PC-3 (cell line): ENCODE data around the gene SLC15A3. TPM values are rescaled to one million over a fixed set of nuclear protein-coding genes. Genes with fewer than 3 reads are reported as not detected.

ENCODE experiments used
- ATAC-seq: fragments of 200-7000 bp; cut with Tn5 transposase; 2 replicates; pipeline ENCODE4 v1.9.1; 2020; ENCODE audit warnings: mild to moderate bottlenecking, moderate library complexity
- BruUV-seq: library from RNA; stranded (reverse); fragments of 400-500 nt; replicated peaks from 2 replicates; lab custom pipeline; 2021; lab: Mats Ljungman, UMichigan
- CTCF ChIA-PET: fragments of 300-600 bp; sonication (Branson Sonifier 250); formaldehyde crosslinking; loops from one replicate; lab custom pipeline; 2022; ENCODE audit warnings: antibody characterized with exemption; lab: Charles Lee
- POLR2A ChIA-PET: fragments of 300-600 bp; sonication (Branson Sonifier 250); formaldehyde crosslinking; loops from one replicate; lab custom pipeline; 2022; ENCODE audit warnings: antibody characterized with exemption; ENCODE audit not compliant: unreplicated experiment; lab: Charles Lee
- DNase-seq: peaks from one replicate; pipeline ENCODE4 v3.0.0-alpha.2; 2015
- H2AFZ ChIP-seq: fragments of 300-600 bp; sonication (generic); 2 replicates; pipeline ENCODE4 v1.6.0; 2016; ENCODE audit warnings: antibody characterized with exemption, low read length
- H3F3A ChIP-seq: fragments of 300-600 bp; sonication (generic); one replicate; pipeline ENCODE4 v1.6.0; 2017; ENCODE audit warnings: antibody characterized with exemption, low read length, control low read depth, mild to moderate bottlenecking; ENCODE audit not compliant: unreplicated experiment
- H3K27ac ChIP-seq: fragments of 300-600 bp; sonication (generic); 2 replicates; pipeline ENCODE4 v1.5.1; 2016; ENCODE audit warnings: mild to moderate bottlenecking, low read length
- H3K27me3 ChIP-seq: fragments of 300-600 bp; sonication (generic); 2 replicates; pipeline ENCODE4 v1.6.1; 2016; ENCODE audit warnings: low read length, mixed read lengths
- H3K36me3 ChIP-seq: fragments of 300-600 bp; sonication (generic); 2 replicates; pipeline ENCODE4 v1.6.1; 2016; ENCODE audit warnings: low read depth, mixed run types, low read length, mixed read lengths
- H3K4me1 ChIP-seq: fragments of 300-600 bp; sonication (generic); 2 replicates; pipeline ENCODE4 v1.5.1; 2016; ENCODE audit warnings: low read length; ENCODE audit not compliant: insufficient read depth
- H3K4me2 ChIP-seq: fragments of 300-600 bp; sonication (generic); 2 replicates; pipeline ENCODE4 v1.6.0; 2016; ENCODE audit warnings: low read length
- H3K4me3 ChIP-seq: fragments of 300-600 bp; sonication (generic); 2 replicates; pipeline ENCODE4 v1.5.1; 2016; ENCODE audit warnings: mild to moderate bottlenecking, low read length, mixed read lengths
- H3K79me2 ChIP-seq: fragments of 300-600 bp; sonication (generic); 2 replicates; pipeline ENCODE4 v1.6.1; 2017; ENCODE audit warnings: low read length, mixed read lengths
- H3K9ac ChIP-seq: fragments of 300-600 bp; sonication (generic); 2 replicates; pipeline ENCODE4 v1.6.0; 2016; ENCODE audit warnings: mild to moderate bottlenecking, low read length
- H3K9me2 ChIP-seq: fragments of 300-600 bp; sonication (generic); replicated peaks from 2 replicates; pipeline ENCODE4 v1.6.1; 2016; ENCODE audit warnings: mixed run types, low read length, mixed read lengths
- H3K9me3 ChIP-seq: fragments of 300-600 bp; sonication (generic); 2 replicates; pipeline ENCODE4 v1.6.1; 2016; ENCODE audit warnings: low read length, mixed read lengths
- H4K20me1 ChIP-seq: fragments of 300-600 bp; sonication (generic); 2 replicates; pipeline ENCODE4 v1.6.1; 2016; ENCODE audit warnings: low read length, mixed read lengths
- CTCF ChIP-seq: fragments of 300-600 bp; sonication (generic); conservative IDR thresholded peaks from 2 replicates; pipeline ENCODE4 v1.5.1; 2017; ENCODE audit warnings: antibody characterized with exemption, low read depth, mild to moderate bottlenecking, low read length
- EZH2 ChIP-seq: fragments of 300-600 bp; sonication (generic); IDR thresholded peaks from one replicate; pipeline ENCODE4 v1.6.1; 2017; ENCODE audit warnings: antibody characterized with exemption, mild to moderate bottlenecking, low read length; ENCODE audit not compliant: unreplicated experiment
- EZH2phosphoT487 ChIP-seq: fragments of 300-600 bp; sonication (generic); IDR thresholded peaks from 2 replicates; pipeline ENCODE4 v1.6.1; 2018; ENCODE audit warnings: mild to moderate bottlenecking, antibody characterized with exemption, low read length, borderline replicate concordance
- intact Hi-C: fragments of 100-400 bp; cut with micrococcal nuclease; formaldehyde crosslinking; loops from 2 replicates; pipeline ENCODE4 v1.9.0; 2023
- total RNA-seq: library from RNA; depleted of rRNA; stranded (reverse); fragments of >200 nt; gene quantifications from 2 replicates; pipeline ENCODE4 v1.2.3, GENCODE V29; 2014

Gene SLC15A3
- total RNA-seq, 1 experiment from 2014 or later = not detected

- Histone ChIP-seq H3K79me2 (peaks cover 26% of the 10 kb centered on the region), H3K36me3 (peaks cover 5% of the 10 kb centered on the region; the same call in 1 of the 2 replicates), H3K27me3 (no peaks in the 10 kb centered on the region), H3K4me2 (no peak overlapping the region), H3F3A (no peaks in the 10 kb centered on the region), H3K4me1 (peaks cover 26% of the 10 kb centered on the region), H4K20me1 (peaks cover 17% of the 10 kb centered on the region), H3K9me2 (no peaks in the 10 kb centered on the region), H3K9ac (no peak overlapping the region), H3K9me3 (no peaks in the 10 kb centered on the region), H3K4me3 (no peak overlapping the region), H3K27ac (no peak overlapping the region), H2AFZ (no peak overlapping the region)
- ATAC-seq = no peak
- POLR2A ChIA-PET = interaction anchor here (0.5 kb wide), 1 partner anchor 144 kb away, joined by 4 read pairs; no protein-coding TSS in a partner anchor
- TF ChIP-seq EZH2phosphoT487 = no peak
- no peak for TF ChIP-seq CTCF
- TF ChIP-seq EZH2 = no peak
- no TSS peak for BruUV-seq
- CTCF ChIA-PET = no interaction called here
- intact Hi-C loops = no loop called here
- DNase-seq = no peak
Observed at GRCh38 chr11:60908803-60909202, 43.2 kb downstream of the SLC15A3 start.

GRCh38 chr11:60906132-60906972, 45.6 kb downstream of the SLC15A3 start, which contains the start of gene PRPF19:
PRPF19 (minus strand) TSS chr11:60906585; CDS start chr11:60906382, 203 bp downstream.
- peaks cover 32% of the 10 kb centered on the region for H4K20me1 ChIP-seq
- H3F3A ChIP-seq = no peaks in the 10 kb centered on the region
- peak within 1 kb of the TSS; percentile 96 for H3K4me2 ChIP-seq
- TF ChIP-seq EZH2 (no peak), EZH2phosphoT487 (no peak), CTCF (no peak)
- peak; percentile 100 for DNase-seq
- peak within 1 kb of the TSS; percentile 86 for H2AFZ ChIP-seq
- peak within 1 kb of the TSS; percentile 96 for H3K9ac ChIP-seq
- no peaks in the 10 kb centered on the region for H3K27me3 ChIP-seq
- no peaks in the 10 kb centered on the region for H3K9me2 ChIP-seq
- peak; percentile 95 for ATAC-seq
- CTCF ChIA-PET = interaction anchor here (0.6 kb wide), 1 partner anchor 1155 kb away, joined by 4 read pairs; no protein-coding TSS in a partner anchor
- peak within 1 kb of the TSS; percentile 85 for H3K4me3 ChIP-seq
- peaks cover 19% of the 10 kb centered on the region for H3K4me1 ChIP-seq
- POLR2A ChIA-PET = no interaction called here
- H3K27ac ChIP-seq = peak within 1 kb of the TSS; percentile 81
- peaks cover 43% of the 10 kb centered on the region for H3K79me2 ChIP-seq
- peaks cover 30% of the 10 kb centered on the region for H3K36me3 ChIP-seq
- BruUV-seq = no TSS peak
- intact Hi-C loops = no loop called here
- H3K9me3 ChIP-seq = no peaks in the 10 kb centered on the region
